HepG2 (cell line): Measurements from ENCODE around the gene ADPRS.

Experiments
- ARNTL ChIP-seq: sonication (generic); formaldehyde crosslinking; IDR thresholded peaks from 2 replicates; pipeline ENCODE4 v1.4.0; 2020; ENCODE audit warnings: mild to moderate bottlenecking, missing genetic modification reagents
- ATF7-NPFF ChIP-seq: sonication (generic); formaldehyde crosslinking; IDR thresholded peaks from 2 replicates; pipeline ENCODE4 v1.8.1; 2023; ENCODE audit warnings: mild to moderate bottlenecking, low read depth, missing genetic modification reagents, moderate library complexity
- ESRRA ChIP-seq: sonication (generic); formaldehyde crosslinking; IDR thresholded peaks from 2 replicates; pipeline ENCODE4 v1.5.1; 2020; ENCODE audit warnings: mild to moderate bottlenecking, low read depth, missing genetic modification reagents
- EZH2 ChIP-seq: conservative IDR thresholded peaks from 2 replicates; pipeline ENCODE4 v1.6.1; 2012; ENCODE audit warnings: mild to moderate bottlenecking, low read depth, low read length, moderate library complexity
- HOXD1 ChIP-seq: sonication (generic); formaldehyde crosslinking; IDR thresholded peaks from 2 replicates; pipeline ENCODE4 v1.5.0; 2020; ENCODE audit warnings: missing genetic modification reagents
- PHF8 ChIP-seq: sonication (generic); formaldehyde crosslinking; IDR thresholded peaks from 2 replicates; pipeline ENCODE4 v1.5.0; 2020; ENCODE audit warnings: missing genetic modification reagents
- RELA ChIP-seq: sonication (generic); formaldehyde crosslinking; IDR thresholded peaks from 2 replicates; pipeline ENCODE4 v1.4.0; 2020; ENCODE audit warnings: missing genetic modification reagents
- TEAD3 ChIP-seq: optimal IDR thresholded peaks from 2 replicates; pipeline ENCODE3; 2016; ENCODE audit warnings: borderline replicate concordance
- TF ChIP-seq, protein P1 (sequence below): sonication (generic); formaldehyde crosslinking; IDR thresholded peaks from 2 replicates; pipeline ENCODE4 v1.5.0; 2020; ENCODE audit warnings: mild to moderate bottlenecking, missing genetic modification reagents, moderate library complexity
- TF ChIP-seq, protein P2 (sequence below): sonication (generic); formaldehyde crosslinking; IDR thresholded peaks from 2 replicates; pipeline ENCODE4 v1.4.0; 2020; ENCODE audit warnings: missing genetic modification reagents

DNA sequence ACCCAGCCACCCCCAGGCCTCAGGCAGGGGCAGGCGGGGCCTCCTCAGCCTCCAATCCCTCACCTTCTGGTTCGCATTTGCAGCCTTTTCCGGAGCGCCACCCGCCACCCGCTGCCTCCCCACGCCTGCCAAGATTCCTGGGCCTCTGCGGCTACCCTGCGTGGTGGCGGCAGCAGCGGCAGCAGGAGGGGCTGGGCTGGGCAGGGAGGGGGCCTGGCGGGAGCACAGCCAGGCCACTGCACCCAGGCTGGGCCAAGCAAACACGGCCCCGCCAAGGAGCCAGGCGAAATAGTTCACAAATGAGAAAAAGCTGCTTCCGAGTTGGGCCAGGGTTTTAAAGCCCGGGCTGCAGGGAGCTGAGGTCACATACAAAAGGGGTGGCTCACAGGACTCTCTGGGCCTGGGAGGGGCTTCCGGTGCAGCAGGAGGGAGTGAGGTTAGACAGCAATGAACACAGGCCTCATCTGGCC lies 26.5 kb downstream of the ADPRS start:
- peak; percentile 5 for TF ChIP-seq TEAD3 (CRISPR knock-in tag)
- peak; percentile 40; the same call in 1 of the 2 replicates for TF ChIP-seq ESRRA (CRISPR knock-in tag)
- TF ChIP-seq ARNTL (CRISPR knock-in tag), result no peak
- no peak for TF ChIP-seq EZH2
- TF ChIP-seq, protein P1, sequence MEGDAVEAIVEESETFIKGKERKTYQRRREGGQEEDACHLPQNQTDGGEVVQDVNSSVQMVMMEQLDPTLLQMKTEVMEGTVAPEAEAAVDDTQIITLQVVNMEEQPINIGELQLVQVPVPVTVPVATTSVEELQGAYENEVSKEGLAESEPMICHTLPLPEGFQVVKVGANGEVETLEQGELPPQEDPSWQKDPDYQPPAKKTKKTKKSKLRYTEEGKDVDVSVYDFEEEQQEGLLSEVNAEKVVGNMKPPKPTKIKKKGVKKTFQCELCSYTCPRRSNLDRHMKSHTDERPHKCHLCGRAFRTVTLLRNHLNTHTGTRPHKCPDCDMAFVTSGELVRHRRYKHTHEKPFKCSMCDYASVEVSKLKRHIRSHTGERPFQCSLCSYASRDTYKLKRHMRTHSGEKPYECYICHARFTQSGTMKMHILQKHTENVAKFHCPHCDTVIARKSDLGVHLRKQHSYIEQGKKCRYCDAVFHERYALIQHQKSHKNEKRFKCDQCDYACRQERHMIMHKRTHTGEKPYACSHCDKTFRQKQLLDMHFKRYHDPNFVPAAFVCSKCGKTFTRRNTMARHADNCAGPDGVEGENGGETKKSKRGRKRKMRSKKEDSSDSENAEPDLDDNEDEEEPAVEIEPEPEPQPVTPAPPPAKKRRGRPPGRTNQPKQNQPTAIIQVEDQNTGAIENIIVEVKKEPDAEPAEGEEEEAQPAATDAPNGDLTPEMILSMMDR (CRISPR knock-in tag), result no peak; the same call in 1 of the 2 replicates
- peak; percentile 76 for TF ChIP-seq PHF8 (CRISPR knock-in tag)
- no peak for TF ChIP-seq RELA (CRISPR knock-in tag)
- TF ChIP-seq, protein P2, sequence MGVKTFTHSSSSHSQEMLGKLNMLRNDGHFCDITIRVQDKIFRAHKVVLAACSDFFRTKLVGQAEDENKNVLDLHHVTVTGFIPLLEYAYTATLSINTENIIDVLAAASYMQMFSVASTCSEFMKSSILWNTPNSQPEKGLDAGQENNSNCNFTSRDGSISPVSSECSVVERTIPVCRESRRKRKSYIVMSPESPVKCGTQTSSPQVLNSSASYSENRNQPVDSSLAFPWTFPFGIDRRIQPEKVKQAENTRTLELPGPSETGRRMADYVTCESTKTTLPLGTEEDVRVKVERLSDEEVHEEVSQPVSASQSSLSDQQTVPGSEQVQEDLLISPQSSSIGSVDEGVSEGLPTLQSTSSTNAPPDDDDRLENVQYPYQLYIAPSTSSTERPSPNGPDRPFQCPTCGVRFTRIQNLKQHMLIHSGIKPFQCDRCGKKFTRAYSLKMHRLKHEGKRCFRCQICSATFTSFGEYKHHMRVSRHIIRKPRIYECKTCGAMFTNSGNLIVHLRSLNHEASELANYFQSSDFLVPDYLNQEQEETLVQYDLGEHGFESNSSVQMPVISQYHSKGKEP (CRISPR knock-in tag), result no peak
- TF ChIP-seq HOXD1 (CRISPR knock-in tag), result no peak
- TF ChIP-seq ATF7-NPFF (CRISPR knock-in tag), result no peak
